NB4 (cell line): ENCODE data around the gene METTL4.

Experiments used
- CTCF ChIP-seq: IDR thresholded peaks from one replicate; pipeline ENCODE4 v1.5.1; 2012; ENCODE audit warnings: low read depth, low read length
- POLR2A ChIP-seq: IDR thresholded peaks from 2 replicates; pipeline ENCODE4 v1.6.1; 2011; ENCODE audit warnings: mild to moderate bottlenecking; ENCODE audit not compliant: insufficient read length; ENCODE audit errors: extremely low read depth

- TF ChIP-seq POLR2A (no peak), CTCF (no peak)
Observed at GRCh38 chr18:2513616-2514015, 57.7 kb downstream of the METTL4 start.
